ENCODE measurements around the gene RGPD5.
"Not testable (repeated sequence)": the region's sequence is repeated elsewhere in the genome, so short reads cannot be mapped to it uniquely, and the experiment has no call there.

The RGPD5 gene

GRCh38 chr2:109894141-109894540 lies 100.0 kb downstream of the RGPD5 start:
- not testable (repeated sequence) for DNase-seq

GRCh38 chr2:109895090-109895869 lies 101.2 kb downstream of the RGPD5 start:
- not testable (repeated sequence) for DNase-seq

- not testable (repeated sequence) for DNase-seq
Measured at GRCh38 chr2:109896212-109896611, 102.1 kb downstream of the RGPD5 start.

GRCh38 chr2:109897769-109898461 lies 103.8 kb downstream of the RGPD5 start:
- not testable (repeated sequence) for DNase-seq

GRCh38 chr2:109898462-109899336 lies 104.6 kb downstream of the RGPD5 start, which contains the start of gene LIMS3:
Gene LIMS3, plus strand, starts transcription at chr2:109898688. Its CDS starts 41 bp downstream, at chr2:109898729.
- not testable (repeated sequence) for DNase-seq

GRCh38 chr2:109905796-109906195 lies 111.7 kb downstream of the RGPD5 start:
- DNase-seq = not testable (repeated sequence)
